Neutrophil (primary cell): ENCODE measurements around the gene RRP36.
A peak's percentile ranks its signal among the peaks of the same experiment; 100 is the strongest.

Experiments
- H3K27ac ChIP-seq: fragments of 200-600 bp; sonication (generic); 2 replicates; pipeline ENCODE4 v1.5.1; 2016; ENCODE audit warnings: mild to moderate bottlenecking, moderate library complexity
- H3K27me3 ChIP-seq: fragments of 200-600 bp; sonication (generic); 2 replicates; pipeline ENCODE4 v1.6.0; 2016; ENCODE audit warnings: mild to moderate bottlenecking
- H3K36me3 ChIP-seq: fragments of 200-600 bp; sonication (generic); 2 replicates; pipeline ENCODE4 v1.5.1; 2017
- H3K4me1 ChIP-seq, 2 experiments: fragments of 200-600 bp in 1 of 2; sonication (generic) in 1 of 2; 1 replicate in 1 of 2; 2 replicates in 1 of 2; pipeline versions ENCODE4 v1.5.1 to v1.6.1; 2013 to 2016; ENCODE audit warnings: low read depth in 1 of 2, low read length in 1 of 2, mild to moderate bottlenecking in 1 of 2, moderate library complexity in 1 of 2; ENCODE audit not compliant: control insufficient read depth in 1 of 2, insufficient read depth in 1 of 2
- H3K4me3 ChIP-seq, 2 experiments: fragments of 200-600 bp in 1 of 2; sonication (generic) in 1 of 2; 1 replicate in 1 of 2; 2 replicates in 1 of 2; pipeline ENCODE4 v1.5.1; 2013 to 2016; ENCODE audit warnings: low read depth in 1 of 2, low read length in 1 of 2, mild to moderate bottlenecking in 1 of 2, moderate library complexity in 1 of 2
- H3K9me3 ChIP-seq: fragments of 200-600 bp; sonication (generic); 2 replicates; pipeline ENCODE4 v1.5.1; 2016
- TF ChIP-seq, protein P1 (sequence below): fragments of 200-600 bp; sonication (generic); IDR thresholded peaks from 2 replicates; pipeline ENCODE4 v1.5.1; 2016; ENCODE audit warnings: antibody characterized with exemption

The RRP36 gene

DNA sequence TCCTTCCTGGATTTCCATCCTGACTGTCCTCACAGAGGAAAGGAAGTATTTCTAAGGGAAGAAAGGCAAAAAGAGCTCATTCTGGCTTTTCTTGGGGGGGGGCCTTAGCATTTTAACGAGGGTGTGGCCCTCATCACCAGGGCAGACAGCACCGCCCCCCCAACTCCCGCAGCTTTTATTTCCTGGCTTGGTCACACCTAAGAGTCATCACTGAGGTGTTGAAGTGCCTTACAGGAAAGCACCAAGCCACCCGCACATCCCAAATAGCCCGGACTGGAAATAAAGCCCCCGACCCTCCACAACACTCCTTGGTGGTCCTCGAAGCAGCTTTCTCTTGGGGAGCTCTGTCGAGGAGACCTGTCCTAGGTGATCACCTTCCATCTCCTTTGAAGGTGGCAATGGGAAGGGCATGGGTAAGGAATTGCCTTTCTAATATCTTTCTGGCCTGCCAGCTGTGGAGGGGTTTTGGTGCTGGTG, 55.9 kb downstream of the RRP36 start:
- Histone ChIP-seq H3K9me3 (no peaks in the 10 kb centered on the region), H3K4me1 (peaks cover 10 to 12% of the 10 kb centered on the region in 2 experiments), H3K27me3 (peaks cover 40% of the 10 kb centered on the region), H3K36me3 (peaks cover 19% of the 10 kb centered on the region), H3K4me3 (peak overlapping the region in 1 of 2 experiments; percentile 50), H3K27ac (no peak overlapping the region)
- TF ChIP-seq, protein P1, sequence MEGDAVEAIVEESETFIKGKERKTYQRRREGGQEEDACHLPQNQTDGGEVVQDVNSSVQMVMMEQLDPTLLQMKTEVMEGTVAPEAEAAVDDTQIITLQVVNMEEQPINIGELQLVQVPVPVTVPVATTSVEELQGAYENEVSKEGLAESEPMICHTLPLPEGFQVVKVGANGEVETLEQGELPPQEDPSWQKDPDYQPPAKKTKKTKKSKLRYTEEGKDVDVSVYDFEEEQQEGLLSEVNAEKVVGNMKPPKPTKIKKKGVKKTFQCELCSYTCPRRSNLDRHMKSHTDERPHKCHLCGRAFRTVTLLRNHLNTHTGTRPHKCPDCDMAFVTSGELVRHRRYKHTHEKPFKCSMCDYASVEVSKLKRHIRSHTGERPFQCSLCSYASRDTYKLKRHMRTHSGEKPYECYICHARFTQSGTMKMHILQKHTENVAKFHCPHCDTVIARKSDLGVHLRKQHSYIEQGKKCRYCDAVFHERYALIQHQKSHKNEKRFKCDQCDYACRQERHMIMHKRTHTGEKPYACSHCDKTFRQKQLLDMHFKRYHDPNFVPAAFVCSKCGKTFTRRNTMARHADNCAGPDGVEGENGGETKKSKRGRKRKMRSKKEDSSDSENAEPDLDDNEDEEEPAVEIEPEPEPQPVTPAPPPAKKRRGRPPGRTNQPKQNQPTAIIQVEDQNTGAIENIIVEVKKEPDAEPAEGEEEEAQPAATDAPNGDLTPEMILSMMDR: no peak

DNA sequence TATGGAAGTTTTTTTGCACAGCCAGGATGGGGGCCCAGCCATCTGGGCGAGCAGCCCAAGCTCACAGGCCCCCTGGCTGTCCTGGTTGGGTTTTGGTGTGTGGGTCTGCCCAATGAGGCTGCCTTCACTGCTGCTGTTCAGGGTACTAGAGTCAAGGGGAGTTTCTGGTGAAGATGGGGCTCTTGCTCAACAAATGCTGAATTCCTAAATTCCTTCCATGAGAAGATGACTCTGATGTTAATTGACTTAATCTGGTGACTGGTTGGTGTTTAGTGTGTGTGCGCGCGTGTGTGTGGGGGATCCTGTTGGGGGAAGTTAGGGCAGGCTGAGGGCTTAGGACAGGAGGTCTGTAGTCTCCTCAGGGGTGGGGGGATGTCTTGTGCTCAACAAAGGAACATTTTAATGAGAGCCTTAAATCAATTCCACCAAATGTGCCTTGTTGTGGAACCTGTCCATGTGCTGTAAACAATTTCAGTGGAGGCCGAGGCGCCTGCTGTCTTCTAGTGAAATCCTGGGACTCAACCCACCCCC, 56.6 kb downstream of the RRP36 start:
- Histone ChIP-seq H3K27me3 (peaks cover 40% of the 10 kb centered on the region), H3K4me3 (no peak overlapping the region), H3K27ac (no peak overlapping the region), H3K4me1 (peaks cover 10 to 12% of the 10 kb centered on the region in 2 experiments), H3K9me3 (no peaks in the 10 kb centered on the region), H3K36me3 (peaks cover 14% of the 10 kb centered on the region)
- TF ChIP-seq, protein P1: no peak

DNA sequence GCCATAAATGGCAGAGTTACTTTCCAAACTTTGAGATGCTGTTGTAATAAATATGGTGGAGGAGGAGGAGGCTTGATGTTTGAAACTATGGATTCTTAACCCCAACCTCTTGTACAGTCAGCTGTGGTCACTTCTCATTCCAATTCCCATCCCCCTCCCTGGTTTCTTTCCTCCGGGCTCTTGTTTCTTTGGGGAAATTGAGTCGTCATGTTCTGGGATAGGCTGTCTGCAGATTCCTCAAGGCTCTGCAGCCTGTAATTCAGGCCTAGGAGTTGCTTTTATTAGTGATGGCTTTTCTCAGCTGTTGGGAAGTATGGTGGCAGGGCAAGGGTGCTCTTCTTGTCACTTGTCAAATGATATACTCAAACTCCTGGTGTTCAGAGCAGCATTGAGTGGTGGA, 57.3 kb downstream of the RRP36 start:
- Histone ChIP-seq H3K9me3 (no peaks in the 10 kb centered on the region), H3K4me3 (no peak overlapping the region)

More for the DNA sequence above, 57.3 kb downstream of the RRP36 start:
- H3K4me1 ChIP-seq: peaks cover 10 to 12% of the 10 kb centered on the region in 2 experiments
- H3K36me3 ChIP-seq: peaks cover 11% of the 10 kb centered on the region
- H3K27me3 ChIP-seq: peaks cover 40% of the 10 kb centered on the region
- no peak overlapping the region for H3K27ac ChIP-seq
- TF ChIP-seq, protein P1: no peak
